NCI-H1105 treated with DMSO at 0.1 percent for 48 hours (cell line): ENCODE results near the gene SPDYE3.
"Not testable (repeated sequence)": the region's sequence is repeated elsewhere in the genome, so short reads cannot be mapped to it uniquely, and the experiment has no call there.

Source experiments
- DNase-seq: peaks from one replicate; lab custom pipeline; 2025; lab: John Stamatoyannopoulos, UW

Gene SPDYE3

GRCh38 chr7:100307402-100307801, at the start of gene SPDYE3:
Gene SPDYE3 (plus strand): TSS chr7:100307702. CDS start chr7:100307886, 184 bp downstream.
- DNase-seq: not testable (repeated sequence)

GRCh38 chr7:100259984-100260383, 47.5 kb upstream of the SPDYE3 start:
- DNase-seq: not testable (repeated sequence)

GRCh38 chr7:100262896-100263295, 44.6 kb upstream of the SPDYE3 start:
- DNase-seq: not testable (repeated sequence)

- DNase-seq: not testable (repeated sequence)
Observed at GRCh38 chr7:100264223-100264622, 43.3 kb upstream of the SPDYE3 start.

GRCh38 chr7:100264669-100265165, 42.8 kb upstream of the SPDYE3 start:
- not testable (repeated sequence) for DNase-seq

GRCh38 chr7:100265851-100266250, 41.7 kb upstream of the SPDYE3 start:
- DNase-seq: not testable (repeated sequence)

GRCh38 chr7:100266576-100267354, 40.7 kb upstream of the SPDYE3 start:
- DNase-seq: no peak

GRCh38 chr7:100267648-100268047, 39.9 kb upstream of the SPDYE3 start:
- DNase-seq: no peak

- DNase-seq: not testable (repeated sequence)
Observed at GRCh38 chr7:100268882-100269281, 38.6 kb upstream of the SPDYE3 start.

GRCh38 chr7:100269306-100270045, 38.0 kb upstream of the SPDYE3 start:
- DNase-seq: not testable (repeated sequence)

GRCh38 chr7:100270046-100270918, 37.2 kb upstream of the SPDYE3 start:
- DNase-seq: not testable (repeated sequence)

- DNase-seq: peak; percentile 19
Observed at GRCh38 chr7:100270941-100271593, 36.4 kb upstream of the SPDYE3 start.

- DNase-seq: peak; percentile 90
Observed at GRCh38 chr7:100271716-100272537, 35.6 kb upstream of the SPDYE3 start.

- not testable (repeated sequence) for DNase-seq
Observed at GRCh38 chr7:100272538-100272902, 35.0 kb upstream of the SPDYE3 start.

- no peak for DNase-seq
Observed at GRCh38 chr7:100275120-100275519, 32.4 kb upstream of the SPDYE3 start.

- not testable (repeated sequence) for DNase-seq
Observed at GRCh38 chr7:100276126-100276525, 31.4 kb upstream of the SPDYE3 start.

- DNase-seq: not testable (repeated sequence)
Observed at GRCh38 chr7:100282069-100282608, 25.4 kb upstream of the SPDYE3 start.

- DNase-seq: not testable (repeated sequence)
Observed at GRCh38 chr7:100283147-100283546, 24.4 kb upstream of the SPDYE3 start.

- DNase-seq: not testable (repeated sequence)
Observed at GRCh38 chr7:100287191-100287969, 20.1 kb upstream of the SPDYE3 start.
